Esophagus muscularis mucosa (tissue), 4 donors: Measurements from ENCODE around the gene BANF1.

ENCODE experiments used
- CTCF ChIP-seq, 3 experiments: fragments of 200-600 bp in 2 of 3; fragments of 450-650 bp in 1 of 3; sonication (generic) in 2 of 3; IDR thresholded peaks; one replicate each; pipeline ENCODE4 v1.5.1; 2017 to 2019; ENCODE audit warnings: antibody characterized with exemption in 3 of 3, mild to moderate bottlenecking in 2 of 3, moderate library complexity in 1 of 3
- EP300 ChIP-seq: sonication (generic); formaldehyde crosslinking; IDR thresholded peaks from one replicate; pipeline ENCODE4 v1.6.1; 2017; ENCODE audit warnings: antibody characterized with exemption
- POLR2A ChIP-seq: fragments of 450-650 bp; IDR thresholded peaks from one replicate; pipeline ENCODE4 v1.6.1; 2017; ENCODE audit warnings: antibody characterized with exemption, moderate library complexity, mild to moderate bottlenecking, low read depth
- POLR2AphosphoS5 ChIP-seq, 2 donors: sonication (generic); formaldehyde crosslinking; IDR thresholded peaks; one replicate each; pipeline ENCODE4 v1.6.1; 2017; ENCODE audit warnings: antibody characterized with exemption in 2 of 2

DNA sequence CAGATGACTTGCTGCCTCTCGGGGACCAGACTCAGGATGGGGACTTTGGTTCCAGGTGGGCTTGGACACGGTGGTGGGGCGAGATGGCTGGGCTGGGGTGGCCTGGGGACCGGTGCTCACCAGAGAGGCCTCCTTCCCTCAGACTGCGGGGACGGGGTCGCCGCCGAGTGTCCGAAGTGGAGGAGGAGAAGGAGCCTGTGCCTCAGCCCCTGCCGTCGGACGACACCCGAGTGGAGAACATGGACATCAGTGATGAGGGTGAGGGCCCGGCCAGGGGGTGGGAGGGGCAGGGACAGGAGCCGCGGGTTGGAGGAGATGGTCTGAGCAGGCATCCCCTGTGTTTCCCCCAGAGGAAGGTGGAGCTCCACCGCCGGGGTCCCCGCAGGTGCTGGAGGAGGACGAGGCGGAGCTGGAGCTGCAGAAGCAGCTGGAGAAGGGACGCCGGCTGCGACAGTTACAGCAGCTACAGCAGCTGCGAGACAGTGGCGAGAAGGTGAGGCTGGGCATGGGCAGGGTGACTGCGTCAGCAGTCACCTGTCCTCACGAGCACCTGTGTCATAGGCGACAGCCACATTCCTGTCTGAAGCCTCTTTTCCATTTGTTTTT lies 34.9 kb upstream of the BANF1 start:
- TF ChIP-seq POLR2AphosphoS5 (IDR thresholded peaks at IDR 0.05) = no peak
- TF ChIP-seq CTCF (IDR thresholded peaks at IDR 0.05) = no peak
- no peak for TF ChIP-seq POLR2A
- TF ChIP-seq EP300 = no peak
